Measurements from ENCODE around the gene TIAM1.

The TIAM1 gene

GRCh38 chr21:31176080-31176551 is 167.9 kb downstream of the TIAM1 start:
- TF ChIP-seq, protein P1, sequence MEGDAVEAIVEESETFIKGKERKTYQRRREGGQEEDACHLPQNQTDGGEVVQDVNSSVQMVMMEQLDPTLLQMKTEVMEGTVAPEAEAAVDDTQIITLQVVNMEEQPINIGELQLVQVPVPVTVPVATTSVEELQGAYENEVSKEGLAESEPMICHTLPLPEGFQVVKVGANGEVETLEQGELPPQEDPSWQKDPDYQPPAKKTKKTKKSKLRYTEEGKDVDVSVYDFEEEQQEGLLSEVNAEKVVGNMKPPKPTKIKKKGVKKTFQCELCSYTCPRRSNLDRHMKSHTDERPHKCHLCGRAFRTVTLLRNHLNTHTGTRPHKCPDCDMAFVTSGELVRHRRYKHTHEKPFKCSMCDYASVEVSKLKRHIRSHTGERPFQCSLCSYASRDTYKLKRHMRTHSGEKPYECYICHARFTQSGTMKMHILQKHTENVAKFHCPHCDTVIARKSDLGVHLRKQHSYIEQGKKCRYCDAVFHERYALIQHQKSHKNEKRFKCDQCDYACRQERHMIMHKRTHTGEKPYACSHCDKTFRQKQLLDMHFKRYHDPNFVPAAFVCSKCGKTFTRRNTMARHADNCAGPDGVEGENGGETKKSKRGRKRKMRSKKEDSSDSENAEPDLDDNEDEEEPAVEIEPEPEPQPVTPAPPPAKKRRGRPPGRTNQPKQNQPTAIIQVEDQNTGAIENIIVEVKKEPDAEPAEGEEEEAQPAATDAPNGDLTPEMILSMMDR (conservative IDR thresholded peaks at IDR 0.05) = no peak
- H3K27ac ChIP-seq = peak overlapping the region; percentile 96

- TF ChIP-seq, protein P1 (conservative IDR thresholded peaks at IDR 0.05) = no peak
- peak overlapping the region; percentile 96 for H3K27ac ChIP-seq
Observed at GRCh38 chr21:31173881-31174555, 170.0 kb downstream of the TIAM1 start.

DNA sequence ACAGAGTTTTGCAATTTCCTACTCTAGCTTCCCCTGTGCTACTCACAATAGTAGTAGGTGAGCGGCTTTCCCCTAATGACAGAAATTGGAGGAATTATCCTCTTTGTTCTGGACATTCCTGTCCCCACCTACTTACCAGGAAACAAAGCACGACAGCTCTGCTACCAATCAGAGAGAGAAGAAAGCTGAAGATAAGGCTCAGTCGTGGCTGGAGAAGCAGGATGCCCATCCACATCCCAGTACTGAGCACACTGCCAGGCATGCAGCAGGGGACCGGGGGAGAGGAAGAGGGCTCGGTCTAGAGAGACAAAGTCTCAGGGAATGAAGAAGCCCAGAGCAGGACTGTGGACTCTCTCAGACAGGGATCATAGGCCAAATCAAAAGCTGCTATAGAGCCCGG is 171.7 kb downstream of the TIAM1 start:
- peak overlapping the region; percentile 96 for H3K27ac ChIP-seq
- TF ChIP-seq, protein P1 (conservative IDR thresholded peaks at IDR 0.05) = no peak

GRCh38 chr21:31164713-31165694 is 179.1 kb downstream of the TIAM1 start:
- TF ChIP-seq, protein P1 (conservative IDR thresholded peaks at IDR 0.05) = no peak
- H3K27ac ChIP-seq = no peak overlapping the region

GRCh38 chr21:31162827-31163226 is 181.2 kb downstream of the TIAM1 start:
- H3K27ac ChIP-seq = no peak overlapping the region

GRCh38 chr21:31162079-31162699 is 181.9 kb downstream of the TIAM1 start:
- H3K27ac ChIP-seq = no peak overlapping the region
- TF ChIP-seq, protein P1 (conservative IDR thresholded peaks at IDR 0.05) = no peak

More at GRCh38 chr21:31162827-31163226, 181.2 kb downstream of the TIAM1 start:
- TF ChIP-seq, protein P1 (conservative IDR thresholded peaks at IDR 0.05) = no peak

- no peak overlapping the region for H3K27ac ChIP-seq
- TF ChIP-seq, protein P1 (conservative IDR thresholded peaks at IDR 0.05) = no peak
Observed at GRCh38 chr21:31161157-31161556, 182.9 kb downstream of the TIAM1 start.

Data from VCaP (cell line).